GM18873 (cell line): Measurements from ENCODE around the gene RARRES2.
"Not testable (repeated sequence)": the region's sequence is repeated elsewhere in the genome, so short reads cannot be mapped to it uniquely, and the experiment has no call there.

Experiments
- ATAC-seq: cut with Tn5 transposase; IDR thresholded peaks from one replicate; pipeline ENCODE4 v1.9.1; 2021; ENCODE audit warnings: mild to moderate bottlenecking, moderate library complexity, moderate number of reproducible peaks; ENCODE audit not compliant: unreplicated experiment, low FRiP score

Gene RARRES2

GRCh38 chr7:150304499-150305258 lies 36.8 kb downstream of the RARRES2 start:
- ATAC-seq: not testable (repeated sequence)

GRCh38 chr7:150302908-150303310 lies 38.5 kb downstream of the RARRES2 start:
- ATAC-seq: not testable (repeated sequence)

DNA sequence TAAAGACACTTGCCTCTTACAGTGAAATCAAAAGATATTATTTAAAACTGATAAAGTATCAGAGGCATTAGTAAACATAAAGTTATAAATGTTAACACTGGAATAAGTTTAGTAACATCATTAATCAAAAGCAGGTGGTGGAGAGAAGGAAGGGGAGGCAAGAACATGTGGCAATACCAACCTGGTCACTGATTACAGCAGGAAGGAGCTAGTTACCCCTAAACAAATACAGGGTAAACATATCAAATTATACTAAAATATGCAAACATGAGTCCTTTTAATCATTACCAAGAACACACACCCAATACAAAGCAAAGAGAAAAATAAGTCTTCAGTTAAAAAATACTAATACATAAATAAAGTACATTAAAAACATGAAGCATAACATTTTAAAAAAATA lies 43.5 kb downstream of the RARRES2 start:
- not testable (repeated sequence) for ATAC-seq

DNA sequence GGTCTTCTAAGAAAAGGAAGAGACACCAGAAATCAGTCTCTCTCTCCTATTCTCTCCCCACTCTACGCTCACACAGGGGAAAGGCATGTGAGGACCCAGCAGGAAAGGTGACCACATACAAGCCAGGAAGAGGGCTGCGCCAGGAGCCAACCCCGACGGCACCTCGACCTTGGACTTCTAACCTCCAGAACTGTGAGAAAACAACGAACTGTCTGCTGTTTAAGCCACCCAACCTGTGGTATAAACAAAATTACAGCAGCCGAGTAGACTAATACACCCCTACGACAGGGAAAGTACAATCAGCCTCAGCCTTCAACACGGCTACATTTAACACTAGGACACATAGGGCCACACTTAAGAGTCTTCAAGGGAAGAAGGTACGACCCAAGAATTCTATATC lies 44.6 kb downstream of the RARRES2 start:
- not testable (repeated sequence) for ATAC-seq

DNA sequence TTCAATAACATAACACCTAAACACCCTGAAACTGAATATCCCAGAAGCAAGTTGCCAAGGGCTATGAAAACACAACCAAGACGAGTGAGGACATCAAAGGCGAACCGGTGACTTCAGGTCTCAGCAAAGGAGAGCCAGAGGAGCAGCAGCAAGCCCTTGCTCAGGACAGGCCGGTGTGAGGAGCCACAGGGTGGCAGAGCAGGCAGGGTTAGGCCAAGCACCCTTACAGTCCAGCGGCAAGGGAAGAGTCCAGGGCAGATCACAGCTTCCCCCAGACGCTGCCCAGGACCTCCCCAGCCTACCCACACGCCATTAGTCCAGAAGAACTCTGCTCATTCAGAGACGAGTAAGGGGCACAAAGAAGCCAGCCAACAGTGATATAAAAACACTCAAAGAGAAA lies 45.8 kb downstream of the RARRES2 start:
- ATAC-seq: not testable (repeated sequence)

DNA sequence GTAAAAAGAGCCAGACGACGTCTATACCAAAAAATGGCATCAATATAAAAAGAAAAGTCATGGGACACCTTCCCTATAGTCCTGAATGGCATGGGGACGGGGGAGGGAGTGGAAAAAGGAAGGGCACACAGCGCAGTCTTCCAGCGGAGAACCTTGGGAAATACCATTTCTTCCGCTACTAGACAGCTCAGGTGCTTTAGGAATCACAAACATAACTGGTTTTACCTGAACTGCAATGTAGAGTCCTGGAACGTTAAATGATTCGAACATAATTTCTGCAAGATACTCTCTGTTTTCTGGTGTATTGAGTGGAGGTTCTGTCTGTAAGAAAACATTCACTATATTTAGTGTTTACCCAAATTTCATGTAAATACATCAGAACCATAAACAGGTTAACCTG lies 46.4 kb downstream of the RARRES2 start:
- not testable (repeated sequence) for ATAC-seq

- ATAC-seq: not testable (repeated sequence)
Measured at GRCh38 chr7:150290317-150290716, 51.1 kb downstream of the RARRES2 start.

DNA sequence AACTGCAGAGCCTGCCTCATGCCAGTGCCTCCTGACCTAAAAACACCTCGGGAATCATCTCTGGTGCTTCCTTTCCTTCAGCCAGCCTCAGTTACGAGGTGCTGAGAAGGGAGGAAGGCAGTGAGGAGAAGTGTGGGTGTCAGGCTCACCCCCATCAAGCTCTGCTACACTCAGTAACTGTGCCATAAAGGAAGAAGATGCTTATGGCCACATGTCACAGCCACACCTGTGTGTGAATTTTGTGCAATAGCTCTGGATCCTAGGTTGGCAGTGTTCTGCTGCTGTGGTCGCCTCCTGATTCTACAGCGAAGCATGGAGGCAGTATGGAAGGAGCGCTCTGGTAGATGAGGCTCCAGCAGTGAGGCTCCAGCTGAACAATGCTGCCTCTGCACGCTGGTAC lies 52.6 kb downstream of the RARRES2 start:
- ATAC-seq: not testable (repeated sequence)
